NCI-H2029 treated with DMSO at 0.1 percent for 48 hours (cell line): ENCODE measurements around the gene TRPM3.
"Not testable (repeated sequence)": the region's sequence is repeated elsewhere in the genome, so short reads cannot be mapped to it uniquely, and the experiment has no call there.

ENCODE experiments used
- DNase-seq: peaks from one replicate; lab custom pipeline; 2025; lab: John Stamatoyannopoulos, UW

Gene TRPM3

DNA sequence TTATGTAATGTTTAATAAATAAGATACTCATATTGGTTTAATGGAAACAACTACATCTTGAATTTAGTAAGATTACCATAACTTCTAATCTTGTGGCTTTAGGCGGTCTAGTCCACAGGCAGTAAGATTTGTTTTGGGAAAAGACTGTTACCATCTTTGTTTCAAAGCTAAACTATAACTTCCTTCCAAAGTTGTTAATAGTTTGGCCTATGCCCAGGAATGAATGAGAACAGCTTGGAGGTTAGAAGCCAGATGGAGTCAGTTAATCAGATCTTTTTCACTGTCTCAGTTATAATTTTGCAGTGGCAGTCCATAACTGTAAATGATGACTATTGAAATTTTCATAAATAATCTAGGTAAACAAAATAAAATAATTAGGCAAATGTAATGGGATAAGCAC, 465.1 kb downstream of the TRPM3 start:
- DNase-seq, result no peak

DNA sequence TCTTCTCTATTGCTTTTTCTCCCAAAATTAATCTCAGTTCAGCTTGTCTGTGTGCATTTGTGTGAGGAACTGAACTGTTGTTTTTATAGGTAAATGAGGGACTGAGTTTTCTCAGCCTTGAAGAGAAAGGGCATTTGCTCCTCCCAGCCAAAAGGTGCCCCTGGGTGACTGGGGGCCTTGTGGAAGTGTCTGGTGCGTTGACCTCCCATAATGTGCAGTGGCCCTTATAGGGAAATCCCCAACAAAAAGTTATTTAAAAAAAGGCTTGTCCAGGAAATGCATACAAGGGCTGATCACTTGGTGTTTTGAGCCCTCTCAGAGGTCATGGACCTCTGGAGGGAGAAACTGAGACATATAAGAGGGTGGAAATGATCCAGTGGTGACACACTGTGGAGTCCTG, 467.3 kb downstream of the TRPM3 start:
- no peak for DNase-seq

DNA sequence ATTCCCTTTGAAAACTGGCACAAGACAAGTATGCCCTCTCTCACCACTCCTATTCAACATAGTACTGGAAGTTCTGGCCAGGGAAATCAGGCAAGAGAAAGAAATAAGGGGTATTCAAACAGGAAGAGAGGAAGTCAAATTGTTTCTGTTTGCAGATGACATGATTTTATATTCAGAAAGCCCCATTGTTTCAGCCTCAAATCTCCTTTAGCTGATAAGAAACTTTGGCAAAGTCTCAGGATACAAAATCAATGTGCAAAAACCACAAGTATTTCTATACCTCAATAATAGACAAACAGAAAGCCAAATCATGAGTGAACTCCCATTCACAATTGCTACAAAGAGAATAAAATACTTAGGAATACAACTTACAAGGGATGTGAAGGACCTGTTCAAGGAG, 476.8 kb downstream of the TRPM3 start:
- DNase-seq, result not testable (repeated sequence)

DNA sequence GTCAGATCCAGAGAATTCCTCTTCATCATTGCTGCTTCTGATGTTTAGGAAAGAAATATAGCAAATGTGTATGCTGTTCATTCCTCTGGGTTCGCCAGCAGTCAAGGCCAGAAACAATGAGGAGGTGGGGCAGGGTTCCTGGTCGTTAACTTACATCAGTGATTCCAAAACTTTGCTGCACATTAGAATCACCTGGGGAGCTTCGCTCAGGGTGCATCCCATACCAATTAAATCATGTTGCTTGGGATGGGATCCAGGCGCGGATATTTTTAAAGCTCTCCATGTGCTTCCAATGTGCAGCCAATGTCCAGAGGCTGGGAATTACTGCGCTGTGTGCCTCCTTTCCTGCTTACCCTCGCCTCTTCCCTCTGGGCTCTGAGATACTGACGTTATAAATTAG, 479.1 kb downstream of the TRPM3 start:
- DNase-seq, result no peak

DNA sequence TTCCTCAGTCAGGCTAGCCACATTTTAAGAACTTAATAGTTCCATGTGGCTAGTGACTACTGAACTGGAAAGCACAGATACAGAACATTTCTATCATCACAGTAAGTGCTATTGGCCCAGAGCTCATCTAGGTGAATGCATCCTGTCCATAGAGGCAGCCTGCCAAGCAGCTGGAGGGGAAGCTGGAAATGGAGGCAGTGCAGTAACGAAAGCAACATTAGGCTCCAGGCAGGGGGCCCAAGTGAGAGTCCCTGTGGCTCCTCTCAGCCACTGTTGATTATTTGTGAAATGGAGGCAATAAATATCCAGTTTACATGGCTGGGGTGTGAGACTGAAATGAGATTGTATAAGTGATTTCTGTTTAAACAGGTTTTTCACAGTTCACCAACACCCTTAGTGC, 479.8 kb downstream of the TRPM3 start:
- no peak for DNase-seq

DNA sequence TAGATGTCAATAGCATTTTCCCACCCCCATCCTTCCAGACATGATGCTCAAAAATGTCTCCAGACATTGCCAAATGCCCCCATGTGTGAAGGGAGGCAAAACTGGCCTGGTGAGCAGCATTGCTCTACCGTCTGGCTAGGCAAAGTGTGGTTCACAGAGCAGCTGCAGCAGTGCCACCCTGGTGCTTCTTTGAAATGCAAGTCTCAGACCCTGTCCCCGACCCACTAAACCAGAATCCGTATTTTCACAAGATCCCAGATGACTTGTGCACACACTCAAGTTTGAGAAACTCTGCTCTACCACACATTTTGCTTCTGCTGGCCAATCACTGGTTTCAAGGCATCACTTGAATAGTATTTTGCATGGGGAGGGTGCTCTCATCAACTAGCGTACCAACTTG, 480.4 kb downstream of the TRPM3 start:
- DNase-seq, result no peak

DNA sequence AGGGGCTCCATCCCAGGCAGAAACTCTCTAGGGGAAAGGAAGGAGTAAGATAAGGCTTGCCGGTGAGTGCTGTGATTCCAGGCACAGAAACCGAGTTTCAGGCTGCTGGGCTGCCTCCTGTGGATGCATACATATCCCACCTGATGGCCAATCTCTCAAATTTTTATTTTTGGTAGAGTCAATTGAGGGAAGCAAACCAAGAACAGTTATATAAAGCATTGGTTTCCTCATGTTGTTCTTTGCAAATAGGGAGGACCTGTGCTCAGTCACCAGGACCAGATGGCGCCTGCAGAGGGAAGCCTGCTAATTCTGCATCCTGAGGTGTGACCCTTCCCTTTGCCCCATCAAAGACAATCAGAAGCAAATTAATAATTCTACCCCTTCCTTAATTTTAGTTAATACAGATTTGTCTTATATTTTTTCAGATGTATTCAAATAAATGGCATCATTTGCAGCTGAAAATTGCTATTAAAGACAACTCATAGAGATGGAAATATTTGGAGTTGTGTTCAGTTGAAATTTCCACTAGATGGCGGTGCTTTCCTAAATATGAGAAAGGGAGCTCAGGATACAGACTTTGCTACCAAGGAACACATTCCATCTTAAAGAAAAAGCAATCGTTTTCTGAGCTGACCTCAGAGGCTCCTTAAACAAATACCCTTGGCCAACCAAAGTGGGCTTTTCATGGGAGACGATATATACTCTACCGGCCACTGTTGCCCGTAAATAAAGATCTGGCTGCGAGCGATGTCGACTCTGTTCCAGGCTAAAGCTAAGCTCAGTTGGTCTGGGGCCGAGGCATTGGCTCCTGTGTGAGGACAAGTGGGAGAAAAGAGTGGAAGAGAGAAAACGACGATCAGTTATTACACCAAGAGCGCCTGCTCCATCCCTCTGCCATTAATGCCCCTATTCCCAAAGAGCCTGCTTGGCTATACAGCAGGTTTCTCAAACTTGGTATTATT, 481.3 kb downstream of the TRPM3 start:
- peak; percentile 7 for DNase-seq

DNA sequence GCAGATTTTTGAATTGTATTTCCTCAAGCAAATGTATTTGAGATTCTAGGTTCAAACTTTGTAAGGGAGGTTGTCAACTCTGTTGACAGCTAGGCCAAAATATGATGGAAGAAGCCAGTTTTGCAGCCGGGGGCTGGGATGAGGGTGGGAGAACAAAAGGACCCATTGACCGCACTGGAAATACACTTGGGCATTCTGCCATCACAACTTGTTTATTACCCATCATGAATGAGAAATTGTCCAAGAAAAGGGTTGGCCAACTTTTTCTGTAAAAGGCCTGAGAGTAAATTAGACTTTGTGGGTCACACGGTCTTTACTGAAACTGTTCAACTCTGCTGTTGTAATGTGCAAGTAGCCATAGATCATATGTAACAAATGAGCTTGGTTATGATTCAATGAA, 485.6 kb downstream of the TRPM3 start:
- DNase-seq, result no peak

DNA sequence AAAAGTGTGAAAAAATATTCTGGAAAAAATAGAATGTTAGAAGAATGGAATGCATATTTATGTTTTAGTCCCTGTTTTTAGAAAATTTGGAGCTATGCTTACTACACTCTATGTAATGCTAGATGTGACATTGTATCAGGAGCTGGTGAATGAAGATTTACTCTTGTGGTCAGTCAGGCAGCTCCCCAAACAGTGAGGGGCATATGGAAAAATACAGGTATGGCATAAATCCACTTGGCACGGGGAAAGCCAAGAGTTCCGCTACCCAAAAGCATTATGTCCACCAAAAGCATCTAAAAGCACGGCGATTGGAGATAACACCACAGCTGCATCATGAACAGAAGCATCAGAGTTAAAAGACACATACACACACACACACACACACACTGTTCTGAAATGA, 486.7 kb downstream of the TRPM3 start:
- no peak for DNase-seq

DNA sequence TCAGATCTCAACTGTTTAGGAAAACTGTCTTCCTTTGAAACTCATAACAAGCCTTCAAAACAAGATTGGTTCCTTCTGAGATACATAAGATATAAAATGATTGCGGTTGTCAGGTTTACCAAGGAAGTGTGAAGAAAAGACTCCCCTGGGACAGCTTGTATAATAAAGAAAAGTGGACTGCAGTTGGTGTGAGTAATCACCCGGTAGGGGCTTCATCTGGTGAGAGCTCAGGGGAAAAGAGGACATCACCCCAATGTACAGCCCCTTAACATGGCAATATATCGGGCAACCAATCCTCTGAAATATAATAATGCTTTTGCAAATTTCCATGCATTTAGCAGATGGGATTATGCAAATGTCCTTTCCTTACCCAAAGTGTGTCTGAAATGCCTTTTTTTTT, 490.4 kb downstream of the TRPM3 start:
- no peak for DNase-seq

DNA sequence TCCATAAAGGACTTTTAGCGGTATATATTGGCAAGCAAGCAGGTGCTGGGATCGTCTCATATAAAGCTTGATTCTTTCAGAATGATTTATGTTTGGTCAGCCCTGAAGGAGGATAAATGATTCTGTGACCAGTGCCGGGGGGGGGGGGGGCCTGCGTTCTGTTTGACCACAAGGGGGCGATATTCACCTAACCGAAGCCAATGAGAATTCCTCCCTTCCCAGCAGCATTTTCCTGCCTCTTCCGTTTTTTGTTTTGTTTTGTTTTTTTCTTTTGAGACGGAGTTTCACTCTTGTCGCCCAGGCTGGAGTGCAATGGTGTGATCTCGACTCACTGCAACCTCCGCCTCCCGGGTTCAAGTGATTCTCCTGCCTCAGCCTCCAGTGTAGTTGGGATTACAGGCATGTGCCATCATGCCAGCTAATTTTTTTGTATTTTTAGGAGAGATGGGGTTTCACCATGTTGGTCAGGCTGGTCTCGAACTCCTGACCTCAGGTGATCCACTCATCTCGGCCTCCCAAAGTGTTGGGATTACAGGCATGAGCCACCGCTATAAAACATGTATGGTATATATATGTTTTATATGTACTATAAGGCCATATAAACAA, 492.2 kb downstream of the TRPM3 start:
- DNase-seq, result not testable (repeated sequence)

DNA sequence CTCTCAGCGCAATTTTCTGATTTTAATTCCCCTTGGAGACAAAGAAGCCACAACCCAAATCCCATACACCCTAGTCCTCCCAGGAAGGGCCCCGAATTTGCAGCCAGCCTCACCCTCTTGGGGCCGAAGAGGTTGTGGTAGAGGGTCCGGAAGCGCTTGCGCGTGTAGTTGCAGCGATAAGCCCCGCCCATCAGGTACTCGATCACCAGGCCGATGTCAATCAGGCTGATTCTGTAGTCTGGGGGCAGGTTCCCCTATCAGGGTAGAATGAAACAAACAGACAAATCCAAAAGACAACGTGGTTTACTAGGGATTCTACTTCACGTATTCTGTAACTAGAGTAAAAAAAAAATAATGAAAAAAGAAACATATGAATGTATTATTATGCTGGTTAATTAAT, 496.3 kb downstream of the TRPM3 start:
- no peak for DNase-seq

DNA sequence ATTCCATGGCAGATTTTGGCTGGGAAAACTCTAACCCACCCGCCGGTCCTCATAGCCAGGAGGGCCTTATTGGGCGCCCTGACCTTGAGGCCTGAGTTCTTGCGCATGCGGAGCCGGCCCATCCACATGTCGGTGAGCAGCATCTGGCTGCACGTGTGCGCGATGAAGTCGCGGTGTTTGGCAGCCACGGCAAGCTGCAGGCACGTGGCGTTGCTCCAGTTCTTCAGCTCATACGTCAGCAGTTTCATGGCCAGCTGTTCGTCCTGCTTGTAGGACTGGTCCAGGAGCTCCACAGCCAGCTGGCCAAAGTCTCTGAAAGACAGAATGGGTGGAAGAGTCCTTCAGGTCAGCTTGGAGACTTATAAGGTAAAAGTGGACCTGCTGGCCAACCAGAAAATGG, 502.6 kb downstream of the TRPM3 start:
- no peak for DNase-seq

DNA sequence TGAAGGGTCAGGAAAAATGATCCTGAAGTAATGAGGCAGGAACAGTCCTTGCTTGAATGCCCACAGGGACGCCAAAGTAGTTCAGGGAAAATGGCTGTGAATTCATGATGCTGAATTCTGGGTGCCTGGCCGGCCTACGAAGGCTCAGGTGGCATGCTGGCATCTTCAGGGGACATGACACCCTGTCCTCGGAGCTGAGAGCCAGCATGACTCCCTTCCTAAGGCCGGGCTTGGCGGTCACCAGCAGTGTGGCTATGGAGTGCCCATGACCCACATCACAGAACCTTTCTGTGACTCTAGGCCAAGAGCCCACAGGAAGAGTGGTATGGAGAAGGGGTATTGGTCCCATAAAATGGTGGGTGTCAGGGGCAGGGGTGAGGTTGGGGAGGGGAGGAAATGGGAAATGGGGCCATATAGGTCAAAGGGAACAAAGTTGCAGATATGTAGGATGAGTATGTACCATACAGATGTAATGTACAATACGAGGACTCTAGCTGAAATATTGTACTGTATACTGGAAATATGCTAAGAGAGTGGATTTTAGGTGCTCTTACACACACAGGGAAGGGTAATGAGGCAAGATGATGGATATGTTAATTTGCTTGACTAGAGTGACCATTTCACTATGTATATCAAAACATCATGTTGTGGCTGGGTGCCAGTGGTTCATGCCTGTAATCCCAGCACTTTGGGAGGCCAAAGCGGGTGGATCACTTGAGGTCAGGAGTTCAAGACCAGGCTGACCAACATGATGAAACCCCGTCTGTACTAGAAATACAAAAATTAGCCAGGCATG, 504.2 kb downstream of the TRPM3 start:
- no peak for DNase-seq

DNA sequence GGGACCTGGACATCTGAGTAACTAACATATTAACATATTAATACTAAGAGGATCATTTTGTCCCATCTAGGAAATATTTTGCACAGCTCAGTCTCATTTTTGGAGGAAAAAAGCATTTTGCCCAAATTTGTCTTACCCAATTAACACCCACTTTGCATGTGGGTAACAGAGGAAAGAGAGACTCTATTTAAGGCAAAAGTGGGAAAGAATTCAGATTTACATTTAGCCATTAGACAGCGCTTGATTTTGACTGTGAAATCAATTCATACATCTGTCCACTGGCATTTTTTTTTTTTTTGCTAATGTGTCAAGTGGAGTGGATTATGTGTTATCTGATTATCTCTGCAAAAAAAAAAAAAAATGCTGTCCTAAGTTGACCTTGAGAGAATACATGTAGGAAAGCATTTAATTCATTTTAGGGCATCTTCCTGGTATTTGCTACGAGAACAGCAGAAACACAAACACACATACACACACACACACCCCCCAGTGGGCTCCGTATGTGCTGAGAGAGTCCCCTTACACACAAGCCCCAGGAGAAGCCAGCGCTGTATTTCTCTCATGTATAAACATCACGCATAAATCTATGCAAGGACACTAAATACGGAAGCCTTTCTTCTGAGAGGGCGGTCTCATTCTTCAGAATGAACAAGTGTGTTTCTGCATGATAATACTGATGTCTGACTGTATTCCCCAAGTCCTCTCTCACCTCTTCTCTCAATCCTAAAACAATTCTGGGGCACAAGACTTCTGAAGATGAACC, 505.0 kb downstream of the TRPM3 start:
- no peak for DNase-seq

DNA sequence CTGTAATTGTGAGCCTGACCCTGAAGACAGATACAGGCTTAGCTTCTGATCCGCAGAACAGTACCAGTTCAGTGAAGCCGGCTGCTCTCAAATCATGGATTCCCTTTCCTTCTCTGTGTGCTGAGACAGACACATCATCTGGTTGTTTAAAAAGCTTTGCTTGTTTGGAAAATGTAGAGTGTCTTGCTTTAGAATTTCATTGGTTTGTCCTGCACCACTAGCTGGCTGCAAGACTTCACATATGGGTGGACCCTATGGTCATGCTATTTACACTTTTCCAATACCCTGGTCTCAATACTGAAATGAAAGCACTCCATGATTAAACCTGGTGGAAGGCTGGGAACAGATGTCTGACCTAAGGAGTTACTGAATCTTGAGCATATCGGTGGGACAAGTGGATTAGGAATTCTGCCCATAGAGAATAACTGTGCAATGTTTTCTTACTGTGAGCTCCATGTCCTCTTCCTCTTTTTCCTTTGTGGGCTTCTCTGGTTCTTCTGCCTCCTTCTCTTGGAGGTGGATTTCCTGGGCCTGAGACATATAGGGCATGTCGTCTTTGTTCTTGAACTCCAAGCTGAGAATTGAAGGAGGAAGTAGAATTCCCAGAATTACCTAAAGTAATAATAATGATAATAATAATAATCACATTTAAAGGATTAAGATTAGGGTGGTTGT, 505.8 kb downstream of the TRPM3 start:
- DNase-seq, result no peak

DNA sequence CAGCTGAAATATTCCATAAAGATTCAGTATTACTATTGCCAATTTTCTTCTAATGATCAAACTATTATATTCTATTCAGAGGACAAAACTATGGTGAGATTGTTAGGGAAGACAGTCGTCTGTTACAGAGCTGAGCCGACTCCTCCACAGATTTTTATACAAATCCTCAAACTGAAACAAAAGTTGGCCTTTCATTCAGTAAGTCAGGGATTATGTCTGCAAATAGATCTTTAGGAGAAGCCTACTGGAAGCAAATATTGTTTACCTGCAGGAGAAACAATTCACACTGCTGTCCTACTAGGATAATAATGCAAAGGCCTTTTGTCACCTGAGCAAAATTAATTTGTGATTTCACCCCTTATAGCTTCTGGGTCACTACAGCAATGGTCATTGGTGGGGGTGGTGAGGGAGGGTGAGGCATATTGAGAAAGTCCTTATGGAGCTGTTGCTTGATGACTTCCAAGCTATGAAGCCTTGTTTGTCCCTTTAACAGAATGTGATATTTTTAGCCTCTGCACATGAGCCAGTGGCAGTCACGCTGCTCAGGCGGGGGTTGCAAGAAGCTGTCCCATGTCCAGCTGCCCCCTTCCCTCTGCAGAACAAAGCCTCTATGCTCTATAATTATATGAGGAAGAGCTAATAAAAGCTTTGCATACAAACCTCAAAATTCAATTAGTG, 506.5 kb downstream of the TRPM3 start:
- no peak for DNase-seq

DNA sequence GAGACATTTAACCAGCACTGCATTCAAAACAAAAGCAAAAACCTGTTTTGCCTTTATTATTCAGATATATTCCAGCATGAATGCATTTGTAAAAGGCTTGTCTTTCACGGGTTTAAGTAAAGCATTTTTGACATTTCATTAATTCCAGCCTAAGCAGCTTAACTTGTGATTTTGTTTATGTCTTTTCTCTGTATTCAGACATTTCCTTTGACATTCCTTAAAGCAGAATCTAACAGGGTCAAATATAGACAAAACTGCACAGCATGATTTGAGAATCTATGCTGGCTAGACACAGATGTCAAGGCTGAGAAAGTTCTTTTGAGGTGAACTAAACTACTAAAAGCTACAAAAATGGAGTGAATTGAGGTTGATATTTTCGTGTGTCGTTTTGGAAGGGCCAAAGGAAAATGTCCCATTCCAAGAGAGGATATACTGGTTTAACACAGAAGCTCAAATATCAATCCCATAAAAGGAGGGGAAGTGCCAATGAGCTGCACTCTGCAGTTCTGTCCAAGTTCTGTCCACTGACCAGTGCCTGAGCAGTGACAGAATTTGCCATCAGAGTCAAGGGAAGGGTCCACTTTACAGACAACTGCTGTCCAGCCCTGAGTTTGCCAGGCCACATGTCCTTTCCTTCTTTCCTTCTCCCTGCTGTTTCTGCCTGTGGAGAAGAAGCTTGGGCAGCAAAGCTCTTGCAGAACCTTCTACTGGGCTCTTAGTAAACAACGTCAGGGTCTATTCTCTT, 508.2 kb downstream of the TRPM3 start:
- no peak for DNase-seq

DNA sequence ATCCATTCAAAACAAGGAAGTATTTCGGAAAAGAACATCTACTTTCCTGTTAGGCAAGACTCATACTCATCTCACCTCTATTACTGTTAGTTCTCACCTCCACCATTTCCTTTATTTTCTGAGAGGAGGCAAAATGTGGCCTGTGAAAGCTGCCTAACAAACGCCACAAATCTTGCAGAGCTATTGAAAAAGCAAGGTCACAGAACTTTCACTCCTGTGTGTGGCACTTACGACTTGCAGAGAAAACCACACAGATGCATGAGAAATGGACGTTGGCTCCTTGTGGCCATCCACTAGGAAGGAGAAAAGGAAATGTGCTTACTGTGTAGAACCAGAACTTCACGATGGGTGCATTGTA, 511.2 kb downstream of the TRPM3 start:
- no peak for DNase-seq
